SK-N-SH (cell line): ENCODE data around the gene BAG5. TPM values are rescaled to one million over a fixed set of nuclear protein-coding genes. Genes with fewer than 3 reads are reported as not detected.

Source experiments
- CTCF ChIA-PET: fragments of 300-600, 350-600 bp; formaldehyde crosslinking; extraction: SDS; loops from one replicate; lab custom pipeline; 2021; lab: Yijun Ruan, JAX
- POLR2A ChIA-PET: fragments of 350-600 bp; sonication (Branson Sonifier 250); formaldehyde crosslinking; extraction: SDS; loops from one replicate; lab custom pipeline; 2020; ENCODE audit warnings: antibody characterized with exemption, inconsistent platforms; lab: Yijun Ruan, JAX
- DNase-seq: peaks from one replicate; pipeline ENCODE4 v3.0.0; 2012
- H2AFZ ChIP-seq: fragments of 200-600 bp; sonication (generic); 2 replicates; pipeline ENCODE4 v1.8.1; 2016; ENCODE audit warnings: antibody characterized with exemption, mild to moderate bottlenecking, low read depth
- H3F3A ChIP-seq: fragments of 200-600 bp; sonication (generic); replicated peaks from 2 replicates; pipeline ENCODE3; 2016; ENCODE audit warnings: antibody characterized with exemption, mild to moderate bottlenecking; ENCODE audit not compliant: insufficient read depth
- H3K27ac ChIP-seq, 2 experiments: fragments of 200-500 bp in 1 of 2; fragments of 200-600 bp in 1 of 2; sonication (Bioruptor generic) in 1 of 2; sonication (generic), shearing (Covaris generic) in 1 of 2; 2 replicates each; pipeline versions ENCODE4 v1.5.1 to v1.6.1; 2014 to 2016; ENCODE audit warnings: low read depth in 2 of 2, inconsistent platforms in 1 of 2, low read length in 1 of 2, mild to moderate bottlenecking in 1 of 2, mixed read lengths in 1 of 2
- H3K27me3 ChIP-seq: fragments of 200-600 bp; sonication (generic), shearing (Covaris generic); 2 replicates; pipeline ENCODE4 v1.6.1; 2016; ENCODE audit warnings: mixed run types; ENCODE audit not compliant: insufficient read depth
- H3K36me3 ChIP-seq, 2 experiments: fragments of 200-500 bp in 1 of 2; fragments of 200-600 bp in 1 of 2; sonication (Bioruptor generic) in 1 of 2; sonication (generic) in 1 of 2; replicated peaks in 1 of 2; 2 replicates each; pipeline versions ENCODE3 to v1.5.1; 2014 to 2016; ENCODE audit warnings: low read length in 1 of 2, mild to moderate bottlenecking in 1 of 2; ENCODE audit not compliant: insufficient read depth in 2 of 2, control insufficient read depth in 1 of 2
- H3K4me1 ChIP-seq, 2 experiments: fragments of 200-500 bp in 1 of 2; fragments of 200-600 bp in 1 of 2; sonication (Bioruptor generic) in 1 of 2; sonication (generic), shearing (Covaris generic) in 1 of 2; 2 replicates each; pipeline versions ENCODE4 v1.5.1 to v1.6.1; 2014 to 2016; ENCODE audit warnings: low read depth in 1 of 2, low read length in 1 of 2, mixed run types in 1 of 2; ENCODE audit not compliant: insufficient read depth in 2 of 2, control insufficient read depth in 1 of 2
- H3K4me2 ChIP-seq: fragments of 200-600 bp; sonication (generic), shearing (Covaris generic); 2 replicates; pipeline ENCODE4 v1.6.1; 2017; ENCODE audit warnings: mixed run types
- H3K4me3 ChIP-seq, 2 experiments: fragments of 200-500 bp in 1 of 2; fragments of 200-600 bp in 1 of 2; sonication (Bioruptor generic) in 1 of 2; sonication (generic), shearing (Covaris generic) in 1 of 2; 2 replicates each; pipeline versions ENCODE4 v1.5.1 to v1.8.1; 2014 to 2016; ENCODE audit warnings: low read depth in 2 of 2, inconsistent platforms in 1 of 2, low read length in 1 of 2, mild to moderate bottlenecking in 1 of 2, mixed read lengths in 1 of 2, moderate library complexity in 1 of 2
- H3K79me2 ChIP-seq: fragments of 200-600 bp; sonication (generic); 2 replicates; pipeline ENCODE4 v1.8.1; 2017; ENCODE audit warnings: mild to moderate bottlenecking; ENCODE audit not compliant: insufficient read depth
- H3K9ac ChIP-seq: fragments of 200-600 bp; sonication (generic); 2 replicates; pipeline ENCODE4 v1.6.1; 2017; ENCODE audit warnings: mixed run types
- H3K9me2 ChIP-seq: fragments of 200-600 bp; sonication (generic); 2 replicates; pipeline ENCODE4 v1.6.1; 2017; ENCODE audit warnings: mixed run types
- H3K9me3 ChIP-seq: fragments of 200-600 bp; sonication (generic); 2 replicates; pipeline ENCODE4 v1.6.1; 2017; ENCODE audit warnings: mixed run types, mild to moderate bottlenecking, moderate library complexity
- H4K20me1 ChIP-seq: fragments of 200-600 bp; sonication (generic); 2 replicates; pipeline ENCODE4 v1.6.1; 2017; ENCODE audit warnings: mild to moderate bottlenecking, mixed run types; ENCODE audit not compliant: insufficient read depth
- CHD2 ChIP-seq: fragments of 150-350 bp; IDR thresholded peaks from 2 replicates; pipeline ENCODE4 v1.6.1; 2018; ENCODE audit warnings: low read length; ENCODE audit not compliant: partially characterized antibody
- EZH2phosphoT487 ChIP-seq: fragments of 200-600 bp; sonication (generic); IDR thresholded peaks from 2 replicates; pipeline ENCODE4 v1.6.1; 2017; ENCODE audit warnings: low read depth, mixed run types, mild to moderate bottlenecking, antibody characterized with exemption, moderate library complexity, borderline replicate concordance
- FOSL2 ChIP-seq: IDR thresholded peaks from 2 replicates; pipeline ENCODE4 v1.4.0; 2012; ENCODE audit warnings: low read depth, mild to moderate bottlenecking, moderate library complexity, borderline replicate concordance
- FOXM1 ChIP-seq: IDR thresholded peaks from 2 replicates; pipeline ENCODE4 v1.4.0; 2012; ENCODE audit warnings: low read depth, mild to moderate bottlenecking
- GATA2 ChIP-seq: sonication (generic); formaldehyde crosslinking; IDR thresholded peaks from 2 replicates; pipeline ENCODE4 v1.5.0; 2020; ENCODE audit warnings: mild to moderate bottlenecking, missing genetic modification reagents
- IRF3 ChIP-seq: fragments of 150-350 bp; IDR thresholded peaks from 2 replicates; pipeline ENCODE4 v1.6.1; 2016; ENCODE audit warnings: mild to moderate bottlenecking, low read depth, low read length
- NFIC ChIP-seq: IDR thresholded peaks from 2 replicates; pipeline ENCODE4 v1.4.0; 2012; ENCODE audit warnings: borderline replicate concordance
- POLR2AphosphoS5 ChIP-seq: IDR thresholded peaks from 2 replicates; pipeline ENCODE4 v1.6.1; 2012; ENCODE audit warnings: low read depth, low read length
- RCOR1 ChIP-seq: fragments of 150-350 bp; IDR thresholded peaks from 2 replicates; pipeline ENCODE4 v1.6.1; 2017; ENCODE audit warnings: antibody characterized with exemption, low read length
- RFX5 ChIP-seq: IDR thresholded peaks from 2 replicates; pipeline ENCODE4 v1.6.1; 2012; ENCODE audit warnings: mild to moderate bottlenecking, improper control_type of control experiment, low read length
- RXRA ChIP-seq: IDR thresholded peaks from 2 replicates; pipeline ENCODE4 v1.4.0; 2012; ENCODE audit warnings: low read depth, mild to moderate bottlenecking, borderline replicate concordance
- SMC3 ChIP-seq: IDR thresholded peaks from 2 replicates; pipeline ENCODE4 v1.6.1; 2012; ENCODE audit warnings: low read depth, low read length, improper control_type of control experiment
- TCF12 ChIP-seq: IDR thresholded peaks from 2 replicates; pipeline ENCODE4 v1.4.0; 2012
- TEAD4 ChIP-seq: IDR thresholded peaks from 2 replicates; pipeline ENCODE4 v1.4.0; 2012; ENCODE audit warnings: mild to moderate bottlenecking, borderline replicate concordance; ENCODE audit not compliant: insufficient read depth
- YY1 ChIP-seq: IDR thresholded peaks from 2 replicates; pipeline ENCODE4 v1.4.0; 2012; ENCODE audit warnings: low read depth, mild to moderate bottlenecking
- WGBS: methylation state at CpG from one replicate; pipeline ENCODE4 v1.1.6; 2017; ENCODE audit warnings: low lambda C conversion rate; 5-methylcytosine and 5-hydroxymethylcytosine counted together
- polyA plus RNA-seq, 3 experiments: library from polyadenylated mRNA; depleted of rRNA; stranded (reverse); fragments of >200 nt; gene quantifications; 2 replicates each; pipeline ENCODE4 v1.2.3, GENCODE V29; 2012
- TF ChIP-seq, protein P1 (sequence below): fragments of 150-350 bp; IDR thresholded peaks from 2 replicates; pipeline ENCODE4 v1.6.1; 2017; ENCODE audit warnings: antibody characterized with exemption, low read length, low read depth, borderline replicate concordance
- TF ChIP-seq, protein P2 (sequence below): fragments of 200-600 bp; sonication (generic); IDR thresholded peaks from 2 replicates; pipeline ENCODE4 v1.6.1; 2017; ENCODE audit warnings: antibody characterized with exemption, mild to moderate bottlenecking, moderate library complexity
- TF ChIP-seq, protein P3 (sequence below): IDR thresholded peaks from 2 replicates; pipeline ENCODE4 v1.4.0; 2012; ENCODE audit warnings: low read depth

BAG5 gene
- polyA plus RNA-seq, 1 of the 3 experiments (the other 2 are of a cell fraction), result 5.2 TPM

DNA sequence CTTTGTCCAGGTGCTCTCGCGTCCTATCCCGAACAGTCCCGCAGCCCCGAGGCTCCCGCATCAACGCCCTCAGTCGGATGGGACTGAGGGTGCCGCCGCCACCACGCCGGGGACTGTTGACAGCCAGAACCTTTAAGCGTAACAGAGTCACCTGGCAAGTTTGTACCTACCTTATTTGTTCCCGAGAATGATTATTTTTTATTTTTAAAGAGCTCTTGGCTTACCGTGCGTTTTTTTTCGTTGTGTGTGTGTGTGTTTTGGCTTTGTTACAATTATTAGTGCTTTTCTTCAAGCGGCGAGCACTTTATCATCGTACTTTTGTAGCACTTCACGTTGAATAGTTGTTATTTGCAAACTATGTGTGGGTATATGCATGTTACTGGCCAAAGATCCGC, 766 bp upstream of the BAG5 start:
- no peak for DNase-seq
- Histone ChIP-seq H3K27ac (peak overlapping the region; percentile 92; a peak in 3 of 4 replicates), H3K9me3 (no peaks in the 10 kb centered on the region), H3K4me1 (peaks cover 15 to 16% of the 10 kb centered on the region in 2 experiments; a peak in 3 of 4 replicates), H3K79me2 (peaks cover 97% of the 10 kb centered on the region), H3K4me2 (peak overlapping the region; percentile 72), H3K4me3 (peak overlapping the region; percentile 91 to 92), H3K9ac (peak overlapping the region; percentile 94)
- POLR2A ChIA-PET, result interaction anchor here (0.6 kb wide), 1 partner anchor 948 kb away, joined by 3 read pairs; no protein-coding TSS in a partner anchor
- WGBS, result 1% methylated on average over 17 of the region's 22 CpGs
- CTCF ChIA-PET, result interaction anchor here (0.9 kb wide), 1 partner anchor 10 kb away, joined by 3 read pairs; no protein-coding TSS in a partner anchor
- TF ChIP-seq POLR2AphosphoS5 (no peak), EZH2phosphoT487 (no peak), IRF3 (no peak), RXRA (no peak), CHD2 (no peak), FOXM1 (no peak), GATA2 (CRISPR knock-in tag) (no peak), TEAD4 (no peak), NFIC (no peak), SMC3 (no peak), TCF12 (no peak), RCOR1 (no peak), FOSL2 (no peak), RFX5 (no peak), YY1 (no peak)
- TF ChIP-seq, protein P1, sequence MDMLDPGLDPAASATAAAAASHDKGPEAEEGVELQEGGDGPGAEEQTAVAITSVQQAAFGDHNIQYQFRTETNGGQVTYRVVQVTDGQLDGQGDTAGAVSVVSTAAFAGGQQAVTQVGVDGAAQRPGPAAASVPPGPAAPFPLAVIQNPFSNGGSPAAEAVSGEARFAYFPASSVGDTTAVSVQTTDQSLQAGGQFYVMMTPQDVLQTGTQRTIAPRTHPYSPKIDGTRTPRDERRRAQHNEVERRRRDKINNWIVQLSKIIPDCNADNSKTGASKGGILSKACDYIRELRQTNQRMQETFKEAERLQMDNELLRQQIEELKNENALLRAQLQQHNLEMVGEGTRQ, result no peak
- TF ChIP-seq, protein P2, sequence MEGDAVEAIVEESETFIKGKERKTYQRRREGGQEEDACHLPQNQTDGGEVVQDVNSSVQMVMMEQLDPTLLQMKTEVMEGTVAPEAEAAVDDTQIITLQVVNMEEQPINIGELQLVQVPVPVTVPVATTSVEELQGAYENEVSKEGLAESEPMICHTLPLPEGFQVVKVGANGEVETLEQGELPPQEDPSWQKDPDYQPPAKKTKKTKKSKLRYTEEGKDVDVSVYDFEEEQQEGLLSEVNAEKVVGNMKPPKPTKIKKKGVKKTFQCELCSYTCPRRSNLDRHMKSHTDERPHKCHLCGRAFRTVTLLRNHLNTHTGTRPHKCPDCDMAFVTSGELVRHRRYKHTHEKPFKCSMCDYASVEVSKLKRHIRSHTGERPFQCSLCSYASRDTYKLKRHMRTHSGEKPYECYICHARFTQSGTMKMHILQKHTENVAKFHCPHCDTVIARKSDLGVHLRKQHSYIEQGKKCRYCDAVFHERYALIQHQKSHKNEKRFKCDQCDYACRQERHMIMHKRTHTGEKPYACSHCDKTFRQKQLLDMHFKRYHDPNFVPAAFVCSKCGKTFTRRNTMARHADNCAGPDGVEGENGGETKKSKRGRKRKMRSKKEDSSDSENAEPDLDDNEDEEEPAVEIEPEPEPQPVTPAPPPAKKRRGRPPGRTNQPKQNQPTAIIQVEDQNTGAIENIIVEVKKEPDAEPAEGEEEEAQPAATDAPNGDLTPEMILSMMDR, result no peak
- TF ChIP-seq, protein P3, sequence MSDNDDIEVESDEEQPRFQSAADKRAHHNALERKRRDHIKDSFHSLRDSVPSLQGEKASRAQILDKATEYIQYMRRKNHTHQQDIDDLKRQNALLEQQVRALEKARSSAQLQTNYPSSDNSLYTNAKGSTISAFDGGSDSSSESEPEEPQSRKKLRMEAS, result no peak
- TF ChIP-seq, all 33 proteins: peak for 0
- Histone ChIP-seq H3K27me3 (no peaks in the 10 kb centered on the region), H3K36me3 (peaks cover 21 to 25% of the 10 kb centered on the region in 2 experiments), H3F3A (peaks cover 3% of the 10 kb centered on the region), H4K20me1 (peaks cover 65% of the 10 kb centered on the region), H2AFZ (peak overlapping the region; percentile 70; the same call in 1 of the 2 replicates), H3K9me2 (no peaks in the 10 kb centered on the region)
